ENCODE measurements around the gene NPM1. TPM values are rescaled to one million over a fixed set of nuclear protein-coding genes. Genes with fewer than 3 reads are reported as not detected.

NPM1 gene
- total RNA-seq, 1 donor from 2014 or later, result 1,157 TPM

- Mint-ChIP-seq H3K27ac (ENCODE audit: unreplicated experiment) (no peak overlapping the region), H3K36me3 (ENCODE audit: unreplicated experiment) (peaks cover 57% of the 10 kb centered on the region), H3K4me3 (ENCODE audit: unreplicated experiment) (no peak overlapping the region), H3K4me1 (ENCODE audit: unreplicated experiment) (peaks cover 40% of the 10 kb centered on the region), H3K27me3 (ENCODE audit: unreplicated experiment) (no peaks in the 10 kb centered on the region), H3K9me3 (ENCODE audit: unreplicated experiment) (no peaks in the 10 kb centered on the region)
- TF ChIP-seq CTCF (IDR thresholded peaks at IDR 0.05), result peak; percentile 53
- no peak for DNase-seq (ENCODE audit: extremely low spot score, unreplicated experiment)
These were observed 18.0 kb downstream of the NPM1 start for GRCh38 chr5:171405615-171406014.

DNA sequence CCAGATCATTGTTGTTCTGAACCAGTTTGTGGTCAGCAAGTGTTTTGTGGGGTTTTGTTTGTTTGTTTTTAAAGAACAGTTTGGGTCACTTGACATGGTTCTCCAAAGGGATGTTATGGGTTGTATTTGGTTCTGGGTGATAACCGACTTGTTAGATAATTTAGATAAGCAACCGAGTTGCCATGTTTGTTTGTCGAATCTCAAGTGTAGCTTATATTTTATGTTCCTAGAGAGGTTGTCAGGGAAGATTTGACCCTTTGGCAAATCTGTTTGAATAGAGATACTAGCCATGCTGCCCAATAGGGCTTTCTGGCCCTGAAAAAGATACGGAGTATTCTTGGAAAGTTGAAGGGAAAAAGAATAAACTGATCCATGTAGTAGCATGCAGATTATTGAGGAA is 19.6 kb downstream of the NPM1 start:
- no peak overlapping the region for H3K27ac Mint-ChIP-seq (ENCODE audit: unreplicated experiment)
- no peaks in the 10 kb centered on the region for H3K27me3 Mint-ChIP-seq (ENCODE audit: unreplicated experiment)
- DNase-seq (ENCODE audit: extremely low spot score, unreplicated experiment), result no peak
- H3K4me1 Mint-ChIP-seq (ENCODE audit: unreplicated experiment), result peaks cover 53% of the 10 kb centered on the region
- H3K36me3 Mint-ChIP-seq (ENCODE audit: unreplicated experiment), result peaks cover 53% of the 10 kb centered on the region
- no peak overlapping the region for H3K4me3 Mint-ChIP-seq (ENCODE audit: unreplicated experiment)
- no peaks in the 10 kb centered on the region for H3K9me3 Mint-ChIP-seq (ENCODE audit: unreplicated experiment)
- TF ChIP-seq CTCF (IDR thresholded peaks at IDR 0.05), result no peak

GRCh38 chr5:171409164-171410136 is 21.8 kb downstream of the NPM1 start:
- H3K27me3 Mint-ChIP-seq (ENCODE audit: unreplicated experiment), result no peaks in the 10 kb centered on the region
- TF ChIP-seq CTCF (IDR thresholded peaks at IDR 0.05), result no peak
- H3K4me3 Mint-ChIP-seq (ENCODE audit: unreplicated experiment), result no peak overlapping the region
- no peaks in the 10 kb centered on the region for H3K9me3 Mint-ChIP-seq (ENCODE audit: unreplicated experiment)
- peaks cover 55% of the 10 kb centered on the region for H3K4me1 Mint-ChIP-seq (ENCODE audit: unreplicated experiment)
- no peak for DNase-seq (ENCODE audit: extremely low spot score, unreplicated experiment)
- peak overlapping the region; percentile 69 for H3K27ac Mint-ChIP-seq (ENCODE audit: unreplicated experiment)
- peaks cover 64% of the 10 kb centered on the region for H3K36me3 Mint-ChIP-seq (ENCODE audit: unreplicated experiment)

GRCh38 chr5:171410181-171410580 is 22.5 kb downstream of the NPM1 start:
- Mint-ChIP-seq H3K4me3 (ENCODE audit: unreplicated experiment) (peak overlapping the region; percentile 1), H3K27ac (ENCODE audit: unreplicated experiment) (peak overlapping the region; percentile 66), H3K9me3 (ENCODE audit: unreplicated experiment) (no peaks in the 10 kb centered on the region), H3K36me3 (ENCODE audit: unreplicated experiment) (peaks cover 59% of the 10 kb centered on the region), H3K27me3 (ENCODE audit: unreplicated experiment) (no peaks in the 10 kb centered on the region), H3K4me1 (ENCODE audit: unreplicated experiment) (peaks cover 55% of the 10 kb centered on the region)
- no peak for DNase-seq (ENCODE audit: extremely low spot score, unreplicated experiment)
- TF ChIP-seq CTCF (IDR thresholded peaks at IDR 0.05), result no peak

DNA sequence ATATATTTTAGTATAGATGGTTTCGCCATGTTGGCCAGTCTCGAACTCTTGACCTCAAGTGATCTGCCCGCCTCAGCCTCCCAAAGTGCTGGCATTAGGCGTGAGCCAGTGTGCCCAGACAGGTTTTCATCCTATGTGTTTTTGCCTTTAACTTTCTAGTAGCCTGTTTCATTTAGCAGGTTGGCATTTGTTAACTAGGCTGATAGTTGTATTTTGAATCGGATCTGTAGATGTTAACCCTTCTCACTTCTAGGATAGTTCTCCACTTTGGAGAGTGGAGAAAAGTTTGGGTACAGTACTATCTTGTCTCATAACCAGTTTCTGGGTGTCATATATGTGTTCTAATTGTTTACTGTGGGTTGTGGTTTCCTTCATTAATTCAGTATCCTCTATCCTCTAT is 24.5 kb downstream of the NPM1 start:
- Mint-ChIP-seq H3K27ac (ENCODE audit: unreplicated experiment) (peak overlapping the region; percentile 63), H3K36me3 (ENCODE audit: unreplicated experiment) (peaks cover 40% of the 10 kb centered on the region), H3K4me3 (ENCODE audit: unreplicated experiment) (no peak overlapping the region), H3K27me3 (ENCODE audit: unreplicated experiment) (no peaks in the 10 kb centered on the region), H3K9me3 (ENCODE audit: unreplicated experiment) (no peaks in the 10 kb centered on the region), H3K4me1 (ENCODE audit: unreplicated experiment) (peaks cover 44% of the 10 kb centered on the region)
- DNase-seq (ENCODE audit: extremely low spot score, unreplicated experiment), result no peak
- TF ChIP-seq CTCF (IDR thresholded peaks at IDR 0.05), result no peak
